Stimulated activated CD8-positive, alpha-beta memory T cell treated with anti-CD3 and anti-CD28 coated beads, Interleukin-4, amount 100 ng/mL, for 1 hour (primary cell): ENCODE results near the gene ETV6.

Source experiments
- DNase-seq, 2 donors: peaks; one replicate each; pipeline ENCODE4 v3.0.0-alpha.2; 2020; ENCODE audit warnings: low read depth in 2 of 2, low spot score in 1 of 2

Gene ETV6

DNA sequence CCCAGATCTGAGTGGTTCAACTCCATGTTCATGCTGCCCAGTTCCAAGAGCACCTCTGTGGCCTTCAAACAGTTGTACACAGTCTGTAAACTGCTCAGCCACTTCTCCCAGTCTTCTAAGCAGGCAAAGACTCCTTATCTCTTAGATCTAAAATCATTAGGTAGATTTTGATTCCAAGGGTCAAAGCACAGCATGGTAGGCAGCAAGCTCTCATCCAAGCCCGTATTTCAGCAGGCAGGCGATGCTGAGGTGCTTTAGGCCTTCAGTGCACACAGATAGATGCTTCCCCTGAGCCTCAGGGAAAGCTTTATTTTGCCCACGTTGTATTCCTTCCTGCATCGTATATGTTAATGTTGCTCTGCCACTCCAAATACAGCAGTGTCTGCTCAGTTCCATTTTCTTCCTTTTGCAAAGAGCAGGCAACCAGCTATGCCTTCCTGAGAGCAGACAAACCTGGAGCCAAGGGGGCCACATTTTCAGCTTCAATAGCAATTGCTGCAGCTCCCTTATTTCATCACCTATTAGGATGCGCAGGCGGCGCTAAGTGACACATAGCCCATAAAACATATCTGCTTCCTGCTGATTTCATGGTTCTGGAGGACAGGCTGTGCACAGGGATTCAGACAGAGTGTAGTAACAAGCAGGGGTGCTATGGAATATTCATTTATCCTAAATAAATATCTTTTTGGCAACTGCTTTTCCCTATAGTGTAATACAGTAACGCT is 67.5 kb downstream of the ETV6 start:
- DNase-seq, result no peak

DNA sequence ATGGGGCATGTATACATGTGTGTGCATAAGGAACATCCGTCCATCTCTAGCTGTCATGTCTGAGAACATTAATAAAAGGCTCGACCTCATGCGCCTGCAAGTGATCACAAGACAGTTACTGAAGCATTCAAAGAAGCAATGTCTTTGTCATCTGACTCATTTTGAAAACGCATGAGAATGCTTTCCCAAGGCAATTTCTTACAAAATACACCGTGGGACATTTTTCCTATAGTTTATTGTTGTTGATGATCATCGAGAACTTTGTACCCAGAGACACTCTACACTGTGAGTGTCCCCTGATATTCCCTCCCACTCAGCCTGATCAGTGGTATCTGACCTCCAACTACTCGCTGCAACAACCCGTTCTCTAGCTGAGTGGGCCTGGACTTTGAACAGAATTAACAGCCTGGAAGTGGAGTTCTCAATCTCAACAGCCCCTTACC is 68.1 kb downstream of the ETV6 start:
- DNase-seq, result no peak

DNA sequence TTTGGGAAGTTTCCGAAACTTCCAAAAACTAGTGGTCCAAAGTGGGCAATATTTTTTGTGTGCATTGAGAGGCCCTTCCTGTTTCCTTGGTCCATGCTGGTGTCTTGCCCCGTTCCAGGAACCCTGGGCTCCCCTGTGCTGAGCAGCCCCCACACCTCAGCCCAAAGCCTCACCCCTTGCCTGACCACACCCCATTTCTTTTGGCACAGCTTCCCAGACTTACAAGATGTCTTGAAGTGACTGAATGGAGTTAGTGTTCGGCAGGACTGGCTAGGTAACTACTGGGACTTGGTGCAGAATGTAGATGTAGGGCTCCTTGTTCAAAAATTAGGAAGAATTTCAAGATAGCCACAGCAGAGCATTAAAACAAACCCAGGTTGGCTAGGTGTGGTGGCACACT is 68.6 kb downstream of the ETV6 start:
- no peak for DNase-seq

DNA sequence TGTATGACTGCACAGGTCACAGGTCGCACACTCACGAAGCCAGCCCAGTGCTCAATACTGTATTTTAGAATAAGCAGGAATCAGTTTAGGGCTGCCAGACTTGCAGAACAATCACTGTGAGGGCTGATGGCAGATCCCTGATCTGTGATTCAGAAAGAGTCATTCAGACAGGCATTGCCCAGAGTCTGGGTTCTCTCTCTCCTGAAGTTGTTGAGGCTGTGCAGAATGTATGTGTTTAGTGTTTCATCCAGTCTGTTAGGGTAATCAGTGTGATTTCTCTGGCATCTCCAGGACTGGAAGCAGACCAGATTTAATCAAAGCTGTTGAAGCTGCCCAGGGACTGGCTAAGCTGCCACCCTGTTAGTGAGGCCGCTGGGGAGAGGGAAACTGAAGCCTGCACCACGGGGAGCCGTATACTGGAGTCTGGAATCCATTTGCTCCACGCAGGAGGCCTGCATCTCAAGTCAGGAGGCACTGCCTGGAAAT is 69.3 kb downstream of the ETV6 start:
- DNase-seq, result no peak

DNA sequence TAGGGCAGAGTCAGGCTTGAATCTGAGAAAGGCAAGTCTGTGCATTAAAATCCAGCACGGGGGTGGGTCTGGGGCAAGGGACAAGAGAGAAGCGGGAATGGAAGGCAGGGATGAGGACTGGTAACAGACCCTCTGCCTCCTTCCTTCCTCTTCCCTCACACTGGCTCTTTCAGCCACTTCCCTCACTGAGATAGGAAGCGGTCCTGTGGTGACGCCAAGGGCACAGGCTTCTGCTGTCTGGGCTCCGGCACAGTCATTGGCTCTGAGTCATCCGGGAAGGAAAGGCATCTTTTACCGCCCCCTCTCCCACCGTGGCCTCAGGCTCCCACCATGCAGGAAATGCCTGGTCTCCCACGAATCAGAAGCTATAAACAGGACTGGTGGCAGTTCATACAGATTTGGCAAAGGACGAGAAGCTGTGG is 70.2 kb downstream of the ETV6 start:
- DNase-seq, result no peak

DNA sequence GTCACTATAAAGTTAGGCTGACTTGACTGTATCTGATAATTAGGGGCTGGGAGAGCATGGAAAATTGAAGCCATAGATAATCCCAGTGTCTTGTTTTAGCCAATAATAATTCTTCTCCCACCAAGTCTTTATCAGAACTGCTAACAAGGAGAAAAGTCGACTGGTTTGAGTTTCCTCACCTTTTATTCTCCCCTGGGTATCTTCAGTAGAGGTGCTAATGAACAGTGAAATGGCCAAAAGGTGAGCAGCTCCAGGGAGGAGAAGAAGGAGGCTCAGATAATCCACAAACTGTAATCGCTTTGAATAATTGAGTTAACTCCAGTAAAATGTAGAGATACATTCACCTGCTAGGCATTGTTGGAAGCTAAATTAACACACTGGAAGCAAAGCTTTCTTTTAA is 72.6 kb downstream of the ETV6 start:
- no peak for DNase-seq

DNA sequence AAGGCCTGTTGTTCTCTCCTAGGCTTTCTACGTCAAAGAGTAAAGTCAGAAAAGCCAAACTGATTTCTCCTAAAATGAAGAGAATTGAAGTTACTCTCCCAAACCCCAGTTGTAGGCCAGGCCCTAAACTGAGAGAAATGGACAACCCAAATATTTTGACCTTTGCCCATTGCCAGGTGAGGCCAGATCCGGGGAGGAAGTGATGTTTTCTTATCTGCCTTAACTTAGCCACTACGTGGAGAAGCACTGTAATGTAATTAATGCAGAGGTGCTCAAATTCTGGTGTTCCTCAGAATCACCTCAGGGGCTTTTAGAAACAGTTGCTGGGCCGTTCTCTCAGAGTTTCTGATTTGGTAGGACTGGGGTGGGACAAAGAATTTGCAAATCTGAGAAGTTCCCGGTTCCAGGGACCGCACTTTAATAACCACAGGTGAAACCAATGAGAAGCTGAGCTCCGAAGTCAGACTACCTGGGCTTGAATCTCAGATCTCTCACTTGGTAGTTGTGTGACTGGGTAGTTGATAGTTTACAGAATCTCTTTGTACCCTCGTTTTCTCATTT is 73.2 kb downstream of the ETV6 start:
- DNase-seq, result no peak

DNA sequence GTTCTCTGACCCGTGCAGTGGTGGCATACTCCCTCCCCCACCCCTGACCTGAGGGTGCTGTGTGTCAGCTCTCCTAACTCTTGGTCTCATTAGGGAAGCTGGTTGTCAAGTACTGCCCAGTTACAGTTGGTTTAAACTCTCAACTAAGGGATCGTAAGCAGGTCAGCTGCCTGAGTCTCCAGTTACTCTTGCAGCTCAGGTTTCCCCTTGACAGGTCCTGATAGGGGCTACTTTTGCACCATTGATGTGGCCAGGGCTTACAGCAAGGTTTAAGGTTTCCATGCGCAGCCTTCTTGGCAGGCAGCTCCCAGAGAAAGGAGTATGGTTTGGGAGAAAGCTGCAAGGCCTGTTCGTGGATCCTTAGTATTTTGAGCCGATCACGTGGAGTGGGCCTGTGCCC is 74.5 kb downstream of the ETV6 start:
- no peak for DNase-seq

DNA sequence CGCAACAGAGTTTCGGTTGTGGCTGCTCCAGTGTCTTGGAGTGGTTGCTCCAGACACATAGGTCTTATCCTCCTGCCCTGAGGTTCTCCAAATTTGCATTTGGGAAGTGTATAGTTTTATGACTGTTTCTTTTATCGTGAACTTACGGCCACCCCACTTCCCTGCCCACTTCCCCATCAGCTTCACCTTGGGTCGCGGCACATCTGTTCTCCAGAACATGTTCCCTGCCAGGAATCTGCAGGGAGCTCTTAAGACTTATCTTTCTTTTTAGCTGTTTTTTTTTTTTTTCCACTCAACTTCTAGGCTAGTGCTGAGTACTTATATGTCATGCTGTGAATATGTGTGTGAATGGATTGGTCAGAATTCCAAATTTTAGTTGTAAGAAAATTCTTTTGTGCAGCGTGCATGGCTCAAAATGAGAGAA is 75.4 kb downstream of the ETV6 start:
- DNase-seq, result no peak

DNA sequence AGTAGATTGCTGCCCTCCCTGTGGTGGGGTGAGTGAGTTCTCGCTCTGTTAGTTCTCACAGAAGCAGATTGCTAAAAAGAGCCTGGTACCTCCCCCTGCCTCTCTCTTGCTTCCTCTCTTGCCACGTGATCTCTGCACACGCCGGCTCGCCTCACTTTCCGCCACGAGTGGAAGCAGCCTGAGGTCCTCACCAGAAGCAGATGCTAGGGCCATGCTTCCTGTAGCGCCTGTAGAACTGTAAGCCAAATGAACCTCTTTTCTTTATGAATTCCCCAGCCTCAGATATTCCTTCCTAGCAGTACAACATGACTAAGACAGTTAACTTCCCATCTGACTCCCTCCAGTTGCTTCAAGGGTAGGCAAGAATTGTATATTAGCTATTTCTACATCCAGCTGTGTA is 76.2 kb downstream of the ETV6 start:
- no peak for DNase-seq

DNA sequence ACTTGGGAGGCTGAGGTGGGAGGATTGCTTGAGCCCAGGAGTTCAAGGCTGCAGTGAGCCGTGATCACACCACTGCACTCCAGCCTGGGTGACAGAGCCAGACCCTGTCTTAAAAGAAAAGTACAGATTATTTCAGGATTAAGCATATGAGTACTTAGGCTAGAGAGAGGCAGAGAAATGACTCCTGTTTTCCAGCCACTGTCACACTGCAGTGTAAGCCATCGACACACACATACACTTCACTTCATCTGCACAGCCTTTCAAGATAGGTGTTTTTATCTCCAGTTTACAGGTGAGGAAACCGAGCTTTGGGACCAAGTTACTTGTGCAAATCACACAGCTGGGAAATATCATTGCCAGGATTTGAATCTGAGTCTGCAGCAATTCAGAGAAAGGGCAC is 77.2 kb downstream of the ETV6 start:
- no peak for DNase-seq

DNA sequence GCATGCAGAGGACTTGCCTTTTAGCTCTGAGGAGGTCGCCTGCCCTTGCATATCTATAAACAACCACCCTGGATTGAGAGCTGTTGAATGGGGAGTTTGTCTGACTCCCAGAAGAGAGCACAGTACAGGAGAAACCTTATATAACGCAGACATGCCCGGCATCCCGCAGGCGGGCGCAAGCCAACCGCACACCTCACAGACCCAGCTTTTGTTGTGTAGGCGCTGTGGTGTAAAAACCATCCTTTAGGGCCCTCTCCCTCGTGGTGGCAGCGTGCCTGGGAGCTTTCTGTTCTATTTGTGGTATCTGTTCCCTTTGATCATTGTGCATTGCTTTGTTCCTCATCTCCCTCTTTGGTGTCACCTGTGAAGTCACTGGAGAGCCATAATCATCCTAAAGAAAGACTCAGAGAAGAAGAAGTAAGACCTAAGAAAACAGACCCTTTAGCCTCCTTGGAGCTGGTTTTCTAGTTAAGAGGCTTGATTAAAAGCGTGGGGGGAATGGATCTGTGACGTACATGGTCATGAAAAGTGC is 77.7 kb downstream of the ETV6 start:
- DNase-seq, result no peak

DNA sequence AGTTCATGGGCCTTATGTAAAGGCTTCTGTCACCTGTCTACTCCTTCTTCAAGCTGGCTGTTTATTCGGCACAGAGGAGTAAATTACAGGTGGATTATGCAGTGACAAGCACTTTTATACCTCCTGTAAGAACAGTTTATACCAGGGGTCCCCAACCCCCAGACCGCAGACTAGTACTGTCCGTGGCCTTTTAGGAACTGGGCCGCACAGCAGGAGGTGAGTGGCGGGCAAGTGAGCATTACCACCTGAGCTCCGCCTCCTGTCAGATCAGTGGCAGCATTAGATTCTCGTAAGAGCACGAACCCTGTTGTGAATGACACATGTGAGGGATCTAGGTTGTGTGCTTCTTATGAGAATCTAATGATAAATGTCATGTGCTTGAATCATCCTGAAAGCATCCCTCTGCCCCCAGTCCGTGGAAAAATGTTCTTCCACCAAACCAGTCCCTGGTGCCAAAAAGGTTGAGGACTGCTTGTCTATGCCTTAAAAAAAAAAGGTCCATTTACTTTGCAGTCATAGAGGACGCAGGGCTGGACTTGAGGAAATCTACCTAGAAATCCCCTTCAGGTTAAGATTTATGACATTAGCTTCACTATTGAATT is 78.8 kb downstream of the ETV6 start:
- no peak for DNase-seq

DNA sequence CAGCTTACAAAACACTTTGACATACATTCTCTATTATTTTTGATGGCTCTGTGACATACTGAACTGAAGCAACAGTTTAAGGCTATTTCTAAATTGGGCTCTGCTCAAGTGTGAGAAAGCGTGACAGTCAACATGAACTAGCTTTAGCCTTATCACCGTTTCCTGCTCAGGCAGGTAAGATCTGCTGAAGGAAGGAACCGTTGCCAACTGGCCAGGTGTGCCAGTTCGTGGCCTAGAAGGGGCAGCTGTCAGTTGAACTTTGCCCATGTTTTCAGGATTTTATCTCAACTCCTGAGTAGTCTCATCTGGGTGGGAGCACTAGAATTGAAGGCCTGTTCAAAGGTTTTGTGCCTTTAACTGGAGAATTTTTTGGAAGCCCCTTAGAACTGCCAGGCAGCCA is 79.5 kb downstream of the ETV6 start:
- DNase-seq, result no peak

DNA sequence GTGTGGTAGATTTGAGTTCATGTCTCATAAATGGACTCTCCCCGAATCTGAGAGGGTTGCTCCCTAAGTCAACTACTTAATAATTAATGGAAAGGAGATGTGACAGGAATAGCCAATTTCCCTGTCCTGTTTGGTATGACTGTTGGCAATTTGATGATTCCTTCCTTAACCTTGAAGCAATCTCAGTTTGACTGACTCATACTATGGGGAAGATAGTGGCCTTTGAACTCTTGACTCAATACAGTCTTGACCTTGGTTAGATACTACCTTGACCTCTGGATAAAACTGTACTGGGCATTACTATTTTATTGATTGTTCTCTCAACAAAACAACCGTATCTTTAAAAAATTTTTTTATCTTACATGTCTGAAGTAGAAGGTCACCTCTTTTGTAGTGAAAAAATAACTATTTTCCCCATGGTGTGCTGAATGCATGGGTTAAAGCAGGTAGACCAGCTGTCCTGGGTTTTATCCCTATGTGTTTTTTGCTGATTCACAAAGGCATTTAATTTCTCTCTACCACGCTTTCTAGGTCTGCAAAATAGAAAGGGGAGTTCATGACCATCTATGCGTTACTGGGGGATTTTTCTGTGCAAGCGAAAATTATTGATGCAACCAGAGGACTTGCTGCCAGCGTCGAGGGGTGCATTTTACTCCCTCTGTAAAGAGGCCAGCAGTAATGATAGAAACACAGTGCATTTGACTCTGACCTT is 80.1 kb downstream of the ETV6 start:
- no peak for DNase-seq

DNA sequence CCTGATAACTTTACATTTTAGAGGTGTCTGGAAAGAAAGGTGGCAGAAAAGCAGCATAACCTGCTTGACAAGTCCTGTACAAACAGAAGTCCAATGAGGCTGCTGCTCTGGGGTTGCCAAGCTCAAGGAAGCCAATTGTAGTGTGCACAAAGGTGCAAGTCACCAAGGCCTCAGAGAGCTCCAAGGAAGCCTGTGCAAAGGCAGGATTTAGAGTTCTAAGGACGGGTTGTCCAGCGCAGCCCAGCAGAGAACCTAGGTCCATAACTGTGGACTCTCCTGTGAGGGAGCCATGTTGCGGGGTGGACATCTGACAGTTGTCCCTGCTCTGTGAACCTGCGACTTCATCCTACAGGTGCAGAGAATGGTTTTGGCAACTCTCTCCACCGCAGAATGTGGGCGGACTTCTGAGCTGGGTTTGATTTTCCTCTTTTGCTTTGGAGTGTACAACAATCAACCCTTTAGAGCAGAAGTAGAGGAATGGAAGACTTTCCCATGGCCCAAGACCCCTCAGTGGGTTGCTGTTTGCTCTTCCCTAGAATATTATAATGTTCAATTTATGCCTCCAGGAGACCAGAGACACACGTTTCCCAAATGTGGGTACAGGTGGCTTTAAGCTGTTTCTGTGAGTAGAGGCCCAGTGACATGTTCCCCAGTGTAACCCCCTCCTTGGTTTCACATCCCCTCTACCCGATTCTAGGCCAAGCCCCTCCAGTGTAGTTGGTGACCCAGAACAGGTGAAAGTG is 81.0 kb downstream of the ETV6 start:
- DNase-seq, result no peak

DNA sequence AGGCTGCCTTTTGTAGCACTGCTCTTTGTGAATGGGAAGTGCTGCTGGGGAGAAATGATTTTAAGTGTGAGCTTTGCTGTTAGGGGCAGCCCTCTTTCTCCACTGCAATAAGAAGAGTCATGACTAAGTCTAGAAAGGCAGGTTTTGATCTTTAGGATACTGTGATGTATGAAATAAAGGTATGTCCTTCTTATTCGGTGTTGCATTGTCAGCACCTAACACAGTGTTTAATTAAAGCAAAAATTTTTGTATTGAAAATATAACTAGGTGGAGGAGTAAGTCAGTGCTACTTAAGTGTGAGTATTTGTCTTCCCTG is 81.5 kb downstream of the ETV6 start:
- no peak for DNase-seq

DNA sequence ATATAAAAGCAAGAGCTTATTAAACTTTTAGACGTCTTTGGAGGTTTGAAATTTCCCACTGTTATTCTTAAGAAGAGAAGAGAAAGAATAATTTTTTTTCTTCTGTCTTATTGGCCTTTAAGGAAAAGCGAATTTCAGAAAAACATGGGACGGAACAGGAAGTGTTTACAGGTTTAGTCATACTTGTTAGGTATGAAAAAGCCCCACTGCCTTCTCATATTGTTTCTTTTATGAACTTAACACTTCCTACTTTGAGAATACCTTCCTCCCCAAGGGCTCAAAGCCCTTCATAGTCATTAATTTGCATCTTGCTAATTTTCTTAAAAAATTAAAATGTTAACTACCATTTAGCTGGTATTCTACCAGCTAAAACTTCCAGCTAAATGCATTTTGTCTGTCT is 82.0 kb downstream of the ETV6 start:
- no peak for DNase-seq

DNA sequence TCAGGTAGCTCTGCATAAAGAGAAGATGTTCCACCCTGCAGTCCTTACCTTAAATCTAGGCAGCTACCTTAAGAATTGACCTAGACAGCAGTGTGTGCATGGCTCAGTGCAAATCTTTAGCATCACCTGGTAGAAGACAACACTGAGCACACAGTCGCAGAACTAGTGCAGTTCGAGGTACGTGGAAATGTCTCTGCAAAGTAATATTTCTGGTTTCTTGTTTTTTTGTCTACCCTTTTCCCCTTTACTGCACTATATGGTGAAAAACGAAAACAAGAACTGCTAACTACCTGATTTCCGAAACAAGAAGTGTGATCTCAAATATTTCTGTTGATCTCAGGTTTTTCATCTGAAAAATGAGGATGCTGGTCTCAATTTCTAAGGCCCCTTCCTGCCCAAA is 82.5 kb downstream of the ETV6 start:
- DNase-seq, result no peak

DNA sequence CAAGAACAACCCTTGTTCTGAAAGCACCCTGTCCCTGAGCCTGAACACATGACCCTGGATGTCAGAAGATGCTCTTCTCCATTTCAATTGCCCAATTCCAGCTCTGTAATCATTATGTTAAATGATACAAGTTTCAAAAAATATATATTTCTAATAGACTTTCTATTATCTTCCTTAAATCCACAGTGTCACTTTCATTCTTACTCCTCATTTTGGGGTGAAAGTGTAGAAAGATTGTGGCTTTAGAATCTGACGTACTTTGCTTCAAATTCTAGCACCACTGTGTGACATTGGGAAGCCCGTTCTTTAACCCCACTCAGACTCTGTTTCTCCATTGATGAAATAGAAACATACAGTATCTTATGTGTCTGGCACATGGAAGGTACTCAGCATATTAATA is 83.2 kb downstream of the ETV6 start:
- DNase-seq, result no peak

DNA sequence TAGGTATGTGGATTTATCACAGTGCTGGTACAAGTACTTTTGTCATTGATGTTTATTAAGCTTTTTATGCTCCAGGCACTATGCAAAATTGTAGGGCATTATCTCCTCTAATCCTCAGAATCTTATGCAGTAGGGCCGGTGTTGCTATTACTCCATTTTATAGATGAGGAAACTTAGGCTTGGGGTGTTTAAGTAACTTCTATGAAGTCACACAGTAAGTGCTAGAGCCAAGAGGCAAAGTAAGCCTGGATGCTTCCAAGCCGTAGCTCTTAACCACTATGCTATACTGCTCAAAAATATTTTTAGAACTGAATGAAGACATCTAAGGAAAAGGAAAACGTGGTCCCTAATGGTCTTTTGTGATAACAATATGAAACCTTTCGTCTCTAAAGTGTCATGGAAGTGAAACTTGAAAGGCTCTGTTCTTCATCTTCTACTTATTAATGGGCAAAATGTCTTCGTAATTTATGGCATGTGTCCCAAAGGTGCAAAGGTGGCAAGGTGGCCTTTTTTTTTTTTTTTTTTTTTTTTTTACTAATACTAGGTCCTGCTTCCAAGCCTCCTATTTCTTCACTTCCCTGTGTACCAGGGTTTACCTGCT is 85.2 kb downstream of the ETV6 start:
- DNase-seq, result no peak
